Osteoblast (primary cell): ENCODE results near the gene RB1. TPM values are rescaled to one million over a fixed set of nuclear protein-coding genes. Genes with fewer than 3 reads are reported as not detected.
A peak's percentile ranks its signal among the peaks of the same experiment; 100 is the strongest.

Source experiments
- DNase-seq: peaks from one replicate; pipeline ENCODE4 v3.0.0; 2011; ENCODE audit warnings: low spot score, mixed read lengths; ENCODE audit not compliant: insufficient read length; ENCODE audit errors: missing footprints
- H2AFZ ChIP-seq: 2 replicates; pipeline ENCODE4 v1.6.0; 2011; ENCODE audit warnings: mild to moderate bottlenecking, low read length
- H3K27ac ChIP-seq: 2 replicates; pipeline ENCODE4 v1.5.1; 2011; ENCODE audit warnings: mild to moderate bottlenecking, low read depth, low read length, moderate library complexity
- H3K27me3 ChIP-seq: 2 replicates; pipeline ENCODE4 v1.6.0; 2012; ENCODE audit warnings: mild to moderate bottlenecking, control low read depth, inconsistent platforms, low read length, moderate library complexity; ENCODE audit not compliant: insufficient read depth
- H3K36me3 ChIP-seq: 2 replicates; pipeline ENCODE4 v1.5.1; 2011; ENCODE audit warnings: mild to moderate bottlenecking, low read length, control low read depth, moderate library complexity; ENCODE audit not compliant: insufficient read depth
- H3K4me1 ChIP-seq: 2 replicates; pipeline ENCODE4 v1.5.1; 2011; ENCODE audit warnings: mild to moderate bottlenecking, low read length, control low read depth, moderate library complexity; ENCODE audit not compliant: insufficient read depth
- H3K4me2 ChIP-seq: 2 replicates; pipeline ENCODE4 v1.6.0; 2011; ENCODE audit warnings: mild to moderate bottlenecking, low read length; ENCODE audit not compliant: insufficient read depth
- H3K4me3 ChIP-seq: fragments of 200-600 bp; sonication (generic); 3 replicates; pipeline ENCODE4 v1.5.1; 2012; ENCODE audit warnings: mild to moderate bottlenecking, low read length, inconsistent platforms; ENCODE audit not compliant: insufficient read depth
- H3K79me2 ChIP-seq: 2 replicates; pipeline ENCODE4 v1.6.0; 2012; ENCODE audit warnings: mild to moderate bottlenecking, low read length, control low read depth, inconsistent platforms; ENCODE audit not compliant: insufficient read depth
- H3K9me3 ChIP-seq: 2 replicates; pipeline ENCODE4 v1.5.1; 2011; ENCODE audit warnings: low read depth, low read length, control low read depth
- H4K20me1 ChIP-seq: 2 replicates; pipeline ENCODE4 v1.6.0; 2012; ENCODE audit warnings: mild to moderate bottlenecking, low read length, control low read depth; ENCODE audit not compliant: insufficient read depth
- CTCF ChIP-seq: IDR thresholded peaks from 2 replicates; pipeline ENCODE4 v1.5.1; 2011; ENCODE audit warnings: mild to moderate bottlenecking, low read depth, low read length, moderate library complexity; ENCODE audit errors: extremely low read depth
- total RNA-seq: library from RNA; depleted of rRNA; stranded (reverse); fragments of >200 nt; gene quantifications from 2 replicates; pipeline ENCODE4 v1.2.3, GENCODE V29; 2012

The RB1 gene
- total RNA-seq, 1 donor: 33.3 TPM

GRCh38 chr13:48429886-48430285 is 126.3 kb downstream of the RB1 start:
- peaks cover 5% of the 10 kb centered on the region for H3K79me2 ChIP-seq
- H3K4me1 ChIP-seq: peaks cover 19% of the 10 kb centered on the region
- H3K4me3 ChIP-seq: no peak overlapping the region
- no peaks in the 10 kb centered on the region for H3K9me3 ChIP-seq
- DNase-seq: no peak
- no peak overlapping the region for H2AFZ ChIP-seq
- no peak for TF ChIP-seq CTCF
- no peaks in the 10 kb centered on the region for H4K20me1 ChIP-seq
- H3K36me3 ChIP-seq: no peaks in the 10 kb centered on the region
- H3K27ac ChIP-seq: no peak overlapping the region
- H3K27me3 ChIP-seq: no peaks in the 10 kb centered on the region
- no peak overlapping the region for H3K4me2 ChIP-seq

GRCh38 chr13:48431431-48431830 is 127.9 kb downstream of the RB1 start:
- Histone ChIP-seq H3K4me2 (peak overlapping the region; percentile 59), H3K4me1 (peaks cover 19% of the 10 kb centered on the region), H3K79me2 (peaks cover 5% of the 10 kb centered on the region), H3K36me3 (no peaks in the 10 kb centered on the region), H3K27ac (peak overlapping the region; percentile 37), H3K9me3 (no peaks in the 10 kb centered on the region), H2AFZ (no peak overlapping the region), H4K20me1 (no peaks in the 10 kb centered on the region), H3K4me3 (no peak overlapping the region), H3K27me3 (no peaks in the 10 kb centered on the region)
- no peak for DNase-seq
- TF ChIP-seq CTCF: no peak

- Histone ChIP-seq H3K4me1 (peaks cover 25% of the 10 kb centered on the region), H3K36me3 (no peaks in the 10 kb centered on the region), H3K79me2 (peaks cover 5% of the 10 kb centered on the region), H3K4me3 (no peak overlapping the region), H3K4me2 (peak overlapping the region; percentile 59), H3K27ac (peak overlapping the region; percentile 37), H4K20me1 (no peaks in the 10 kb centered on the region), H2AFZ (peak overlapping the region; percentile 7), H3K27me3 (no peaks in the 10 kb centered on the region), H3K9me3 (no peaks in the 10 kb centered on the region)
- no peak for DNase-seq
- TF ChIP-seq CTCF: no peak
Measured at GRCh38 chr13:48431987-48432615, 128.6 kb downstream of the RB1 start.

GRCh38 chr13:48434200-48434599 is 130.6 kb downstream of the RB1 start:
- no peak overlapping the region for H3K27ac ChIP-seq
- H3K9me3 ChIP-seq: no peaks in the 10 kb centered on the region
- no peaks in the 10 kb centered on the region for H4K20me1 ChIP-seq
- no peak overlapping the region for H3K4me3 ChIP-seq
- DNase-seq: no peak
- no peak overlapping the region for H2AFZ ChIP-seq
- H3K4me2 ChIP-seq: no peak overlapping the region
- H3K79me2 ChIP-seq: peaks cover 3% of the 10 kb centered on the region
- no peaks in the 10 kb centered on the region for H3K36me3 ChIP-seq
- peaks cover 30% of the 10 kb centered on the region for H3K4me1 ChIP-seq
- no peaks in the 10 kb centered on the region for H3K27me3 ChIP-seq
- TF ChIP-seq CTCF: no peak
